ENCODE data around the gene RXFP2. TPM values are rescaled to one million over a fixed set of nuclear protein-coding genes. Genes with fewer than 3 reads are reported as not detected.

RXFP2 gene
- polyA plus RNA-seq, 1 donor (not counting 4 experiments of a cell fraction or from before 2014, with no cell fraction given), result not detected

DNA sequence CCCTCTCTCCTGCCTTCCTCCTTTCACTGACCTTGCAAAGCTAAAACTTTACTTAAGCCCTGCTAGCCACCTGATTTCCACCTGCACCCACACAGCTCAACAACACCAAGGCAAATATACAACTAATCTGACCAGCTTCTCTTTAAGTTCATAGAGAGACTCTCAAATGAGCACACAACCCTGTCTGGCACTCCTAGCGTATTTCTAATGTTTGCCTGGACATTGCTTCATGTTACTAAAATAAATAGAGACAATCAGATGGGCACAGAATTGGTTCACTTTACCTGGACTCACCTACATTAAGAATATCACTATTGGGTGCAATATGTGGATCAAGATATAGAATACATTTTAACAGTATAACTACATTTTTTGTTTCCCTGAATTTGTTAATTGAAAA lies 33.2 kb upstream of the RXFP2 start:
- H3K4me1 ChIP-seq (ENCODE audit: control insufficient read depth, extremely low read depth, insufficient read depth, low read length), result no peaks in the 10 kb centered on the region
- H3K4me3 ChIP-seq (ENCODE audit: control insufficient read depth in 2 of 3, extremely low read depth in 1 of 3, insufficient read depth in 2 of 3, low read depth in 1 of 3, low read length in 3 of 3), result no peak overlapping the region
- FAIRE-seq (no peak), DNase-seq (ENCODE audit: low read depth, low spot score) (no peak)
- no peaks in the 10 kb centered on the region for H3K9me1 ChIP-seq (ENCODE audit: control insufficient read depth, extremely low read depth, insufficient read depth, low read length)
- no peaks in the 10 kb centered on the region for H4K20me1 ChIP-seq (ENCODE audit: control insufficient read depth, extremely low read depth, insufficient read depth, low read length)
- dilution Hi-C loops (cut with MboI; ENCODE audit: extremely low pct_ligation_motif_present, low sequenced_read_pairs), result no loop called here
- TF ChIP-seq EZH2 (IDR thresholded peaks at IDR 0.05; ENCODE audit: low read length) (no peak), CTCF (optimal IDR thresholded peaks at IDR 0.05 in 1 of 3, IDR thresholded peaks at IDR 0.05 in 1 of 3, conservative IDR thresholded peaks at IDR 0.05 in 1 of 3; ENCODE audit: extremely low read depth in 1 of 3, insufficient read depth in 2 of 3, low read length in 3 of 3) (no peak)
- H2AFZ ChIP-seq (ENCODE audit: control insufficient read depth, low read length), result no peak overlapping the region
- no peaks in the 10 kb centered on the region for H3K36me3 ChIP-seq (ENCODE audit: control insufficient read depth in 2 of 2, extremely low read depth in 1 of 2, insufficient read depth in 2 of 2, low read length in 2 of 2)
- H3K79me2 ChIP-seq (ENCODE audit: control insufficient read depth, insufficient read depth, low read length), result no peaks in the 10 kb centered on the region
- no peak overlapping the region for H3K9ac ChIP-seq (ENCODE audit: control insufficient read depth, extremely low read depth, insufficient read depth, low read length)
- no peak overlapping the region for H3K4me2 ChIP-seq (ENCODE audit: control insufficient read depth, extremely low read depth, insufficient read depth, low read depth, low read length)
- H3K9me3 ChIP-seq (ENCODE audit: control insufficient read depth, low read depth, low read length), result no peaks in the 10 kb centered on the region
- no peak overlapping the region for H3K27ac ChIP-seq (ENCODE audit: control insufficient read depth, insufficient read depth, low read length)
- no peaks in the 10 kb centered on the region for H3K27me3 ChIP-seq (ENCODE audit: control insufficient read depth, extremely low read depth, insufficient read depth, low read length)

DNA sequence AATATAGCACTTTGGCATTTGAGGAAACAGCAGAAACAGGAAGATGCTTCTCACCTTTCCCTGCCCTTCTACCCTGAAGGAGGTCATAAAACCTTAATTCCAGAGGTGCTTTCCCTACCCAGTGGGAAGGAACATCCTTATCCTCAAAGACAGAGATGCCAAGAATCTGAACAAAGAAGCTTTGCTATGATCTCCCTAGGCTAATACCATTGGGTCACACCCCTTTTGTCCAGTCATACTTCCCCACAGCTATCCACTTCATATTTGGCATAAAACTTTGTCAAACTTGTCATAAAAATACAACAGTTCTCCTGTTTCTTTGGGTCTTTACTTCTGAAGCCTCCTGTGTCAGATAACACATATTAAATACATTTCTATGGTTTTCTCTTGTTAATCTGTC lies 21.7 kb upstream of the RXFP2 start:
- Histone ChIP-seq H3K9ac (ENCODE audit: control insufficient read depth, extremely low read depth, insufficient read depth, low read length) (no peak overlapping the region), H3K9me1 (ENCODE audit: control insufficient read depth, extremely low read depth, insufficient read depth, low read length) (no peaks in the 10 kb centered on the region), H3K4me1 (ENCODE audit: control insufficient read depth, extremely low read depth, insufficient read depth, low read length) (no peaks in the 10 kb centered on the region), H2AFZ (ENCODE audit: control insufficient read depth, low read length) (no peak overlapping the region), H3K27me3 (ENCODE audit: control insufficient read depth, extremely low read depth, insufficient read depth, low read length) (no peaks in the 10 kb centered on the region), H3K9me3 (ENCODE audit: control insufficient read depth, low read depth, low read length) (no peaks in the 10 kb centered on the region), H3K27ac (ENCODE audit: control insufficient read depth, insufficient read depth, low read length) (no peak overlapping the region), H4K20me1 (ENCODE audit: control insufficient read depth, extremely low read depth, insufficient read depth, low read length) (no peaks in the 10 kb centered on the region), H3K79me2 (ENCODE audit: control insufficient read depth, insufficient read depth, low read length) (no peaks in the 10 kb centered on the region), H3K4me2 (ENCODE audit: control insufficient read depth, extremely low read depth, insufficient read depth, low read depth, low read length) (no peak overlapping the region), H3K4me3 (ENCODE audit: control insufficient read depth in 2 of 3, extremely low read depth in 1 of 3, insufficient read depth in 2 of 3, low read depth in 1 of 3, low read length in 3 of 3) (no peak overlapping the region), H3K36me3 (ENCODE audit: control insufficient read depth in 2 of 2, extremely low read depth in 1 of 2, insufficient read depth in 2 of 2, low read length in 2 of 2) (no peaks in the 10 kb centered on the region)
- TF ChIP-seq EZH2 (IDR thresholded peaks at IDR 0.05; ENCODE audit: low read length) (no peak), CTCF (optimal IDR thresholded peaks at IDR 0.05 in 1 of 3, IDR thresholded peaks at IDR 0.05 in 1 of 3, conservative IDR thresholded peaks at IDR 0.05 in 1 of 3; ENCODE audit: extremely low read depth in 1 of 3, insufficient read depth in 2 of 3, low read length in 3 of 3) (no peak)
- FAIRE-seq (no peak), DNase-seq (ENCODE audit: low read depth, low spot score) (no peak)
- dilution Hi-C loops (cut with MboI; ENCODE audit: extremely low pct_ligation_motif_present, low sequenced_read_pairs), result no loop called here

Measured in keratinocyte (primary cell).